ENCODE data around the gene C1orf174.

Gene C1orf174

DNA sequence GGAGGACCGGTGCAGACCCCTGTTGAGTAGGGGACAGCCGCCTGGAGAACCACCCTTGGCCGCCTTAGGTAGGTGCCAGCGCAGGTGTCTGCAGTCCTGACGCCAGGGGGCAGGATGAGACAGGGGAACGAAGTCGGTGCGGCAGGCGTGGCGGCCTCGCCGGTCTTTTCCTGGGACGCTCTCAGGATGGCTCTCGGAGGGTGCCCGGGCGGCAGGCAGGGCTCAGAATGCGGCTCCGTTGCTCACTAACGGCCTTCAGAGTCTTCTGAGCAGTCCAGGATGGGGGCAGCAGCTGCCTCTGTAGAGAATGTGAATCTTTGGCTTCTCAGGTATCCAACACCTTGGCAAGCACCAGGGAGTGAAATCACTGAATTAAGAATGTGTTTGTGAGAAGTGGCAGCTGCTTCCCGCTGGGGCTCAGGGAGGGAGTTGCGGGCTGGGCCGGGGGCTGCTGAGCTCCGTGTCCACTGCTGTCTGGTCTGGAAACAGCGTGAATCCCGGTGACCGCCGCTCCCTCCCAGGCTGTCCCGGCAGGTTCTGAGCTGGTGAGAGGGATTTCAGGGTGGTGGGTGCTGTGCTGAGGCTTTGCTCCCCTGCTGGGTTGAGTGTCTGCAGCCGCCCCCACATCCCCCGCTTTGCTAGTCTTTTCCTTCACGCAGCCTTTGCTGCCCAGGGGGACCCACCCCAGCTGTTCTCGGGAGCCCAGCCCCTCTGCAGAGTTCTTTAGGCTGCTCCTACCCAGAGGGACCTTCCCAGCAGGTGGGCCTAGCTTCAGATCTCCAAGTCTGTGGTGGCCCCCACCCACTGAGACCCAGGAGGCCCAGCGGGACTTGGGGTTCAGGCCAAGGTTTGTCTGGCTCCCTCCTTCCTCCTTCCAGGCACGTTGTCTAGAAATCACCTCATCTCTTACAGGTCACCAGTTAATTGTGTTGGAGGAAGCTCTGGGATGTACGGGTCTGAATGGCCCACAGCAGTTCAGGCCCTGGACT, 11.1 kb upstream of the C1orf174 start:
- Histone ChIP-seq H3K4me3 (peak overlapping the region; percentile 48), H3K27me3 (no peaks in the 10 kb centered on the region), H3K27ac (peak overlapping the region; percentile 46), H3K9me3 (no peaks in the 10 kb centered on the region), H3K4me2 (peak overlapping the region; percentile 97), H3K36me3 (no peaks in the 10 kb centered on the region), H4K20me1 (no peaks in the 10 kb centered on the region), H3K9ac (peak overlapping the region; percentile 3; the same call in 1 of the 2 replicates), H3K4me1 (peaks cover 67% of the 10 kb centered on the region)
- no peak for TF ChIP-seq Cebpa-rat (IDR thresholded peaks at IDR 0.05)

- Histone ChIP-seq H3K9me3 (no peaks in the 10 kb centered on the region), H3K36me3 (no peaks in the 10 kb centered on the region), H3K4me3 (peak overlapping the region; percentile 48), H3K27ac (peak overlapping the region; percentile 46), H3K9ac (peak overlapping the region; percentile 60), H4K20me1 (no peaks in the 10 kb centered on the region), H3K4me1 (peaks cover 76% of the 10 kb centered on the region), H3K27me3 (no peaks in the 10 kb centered on the region), H3K4me2 (peak overlapping the region; percentile 97)
- no peak for TF ChIP-seq Cebpa-rat (IDR thresholded peaks at IDR 0.05)
These were observed 10.1 kb upstream of the C1orf174 start for GRCh38 chr1:3910049-3910731.

GRCh38 chr1:3909615-3910014, 9.5 kb upstream of the C1orf174 start:
- Histone ChIP-seq H3K27ac (0 out of 2 replicates have a peak overlapping the region, but pooled peaks have one; percentile 46), H3K27me3 (no peaks in the 10 kb centered on the region), H3K4me3 (peak overlapping the region; percentile 48; the same call in 1 of the 2 replicates), H3K9me3 (no peaks in the 10 kb centered on the region), H3K36me3 (no peaks in the 10 kb centered on the region), H3K4me1 (peaks cover 82% of the 10 kb centered on the region), H3K9ac (peak overlapping the region; percentile 60; the same call in 1 of the 2 replicates), H3K4me2 (peak overlapping the region; percentile 97), H4K20me1 (no peaks in the 10 kb centered on the region)
- TF ChIP-seq Cebpa-rat (IDR thresholded peaks at IDR 0.05) = no peak

- TF ChIP-seq Cebpa-rat (IDR thresholded peaks at IDR 0.05) = no peak
- H4K20me1 ChIP-seq = no peaks in the 10 kb centered on the region
- H3K4me2 ChIP-seq = peak overlapping the region; percentile 97
- peaks cover 88% of the 10 kb centered on the region for H3K4me1 ChIP-seq
- no peaks in the 10 kb centered on the region for H3K27me3 ChIP-seq
- no peak overlapping the region for H3K4me3 ChIP-seq
- H3K36me3 ChIP-seq = no peaks in the 10 kb centered on the region
- H3K9ac ChIP-seq = no peak overlapping the region
- H3K9me3 ChIP-seq = no peaks in the 10 kb centered on the region
- H3K27ac ChIP-seq = peak overlapping the region; percentile 45
These were observed 8.9 kb upstream of the C1orf174 start for GRCh38 chr1:3908886-3909517.

GRCh38 chr1:3907621-3908165, 7.6 kb upstream of the C1orf174 start:
- H3K4me3 ChIP-seq = no peak overlapping the region
- H3K9me3 ChIP-seq = no peaks in the 10 kb centered on the region
- H3K9ac ChIP-seq = no peak overlapping the region
- H3K27ac ChIP-seq = 0 out of 2 replicates have a peak overlapping the region, but pooled peaks have one; percentile 18
- H3K27me3 ChIP-seq = no peaks in the 10 kb centered on the region
- H3K4me2 ChIP-seq = peak overlapping the region; percentile 97
- H3K4me1 ChIP-seq = peaks cover 100% of the 10 kb centered on the region
- H4K20me1 ChIP-seq = no peaks in the 10 kb centered on the region
- no peak for TF ChIP-seq Cebpa-rat (IDR thresholded peaks at IDR 0.05)
- H3K36me3 ChIP-seq = no peaks in the 10 kb centered on the region

DNA sequence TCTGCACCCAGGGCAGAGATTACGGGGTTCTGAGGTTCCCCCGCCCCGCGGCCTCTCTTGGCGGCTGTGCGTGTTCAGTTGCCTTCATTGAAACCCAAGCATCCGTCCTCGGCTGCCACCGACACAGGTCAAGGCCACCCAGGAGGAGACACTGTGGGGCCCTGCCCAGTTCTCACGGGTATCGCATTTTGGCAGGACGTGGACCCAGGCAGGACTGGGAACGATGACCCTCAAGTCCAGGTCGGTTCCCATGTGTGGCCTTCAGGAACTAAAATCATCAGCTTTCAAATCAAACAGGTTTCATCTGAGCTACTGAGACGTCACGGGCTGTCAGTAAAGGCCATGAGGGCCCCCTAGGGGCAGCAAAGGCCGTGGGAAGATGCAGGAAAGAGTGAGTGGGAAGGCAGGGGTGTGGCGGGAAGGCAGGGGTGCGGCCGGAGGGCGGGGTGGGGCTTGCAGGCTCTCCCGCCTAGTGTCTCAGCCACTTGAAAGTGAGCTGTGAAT, 7.0 kb upstream of the C1orf174 start:
- H3K27ac ChIP-seq = peak overlapping the region; percentile 18; the same call in 1 of the 2 replicates
- no peak for TF ChIP-seq Cebpa-rat (IDR thresholded peaks at IDR 0.05)

DNA sequence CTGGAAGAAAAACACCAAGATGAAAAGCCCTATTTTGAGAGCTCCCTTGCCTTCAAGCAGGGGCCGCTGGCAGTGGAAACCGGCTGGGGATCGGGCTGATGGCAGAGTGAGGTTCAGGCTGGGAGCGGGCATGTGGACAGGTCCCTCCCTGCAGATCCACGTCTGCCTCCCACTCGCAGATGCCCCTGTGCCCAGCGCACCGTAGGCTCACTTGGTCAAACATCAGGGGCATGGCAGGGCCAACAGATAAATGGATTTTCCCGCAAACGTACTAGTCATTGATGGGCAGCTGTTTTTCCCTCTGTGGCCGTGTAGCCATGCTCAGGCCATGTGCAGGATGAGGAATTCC, 6.6 kb upstream of the C1orf174 start:
- H4K20me1 ChIP-seq = no peaks in the 10 kb centered on the region
- peak overlapping the region; percentile 97 for H3K4me2 ChIP-seq
- H3K9me3 ChIP-seq = no peaks in the 10 kb centered on the region
- H3K9ac ChIP-seq = no peak overlapping the region
- no peaks in the 10 kb centered on the region for H3K36me3 ChIP-seq
- no peak overlapping the region for H3K27ac ChIP-seq
- peaks cover 100% of the 10 kb centered on the region for H3K4me1 ChIP-seq
- no peaks in the 10 kb centered on the region for H3K27me3 ChIP-seq
- no peak for TF ChIP-seq Cebpa-rat (IDR thresholded peaks at IDR 0.05)
- H3K4me3 ChIP-seq = no peak overlapping the region

More for the DNA sequence above, 7.0 kb upstream of the C1orf174 start:
- no peaks in the 10 kb centered on the region for H3K9me3 ChIP-seq
- H3K4me3 ChIP-seq = no peak overlapping the region
- H3K9ac ChIP-seq = no peak overlapping the region
- H3K4me2 ChIP-seq = peak overlapping the region; percentile 97
- H3K4me1 ChIP-seq = peaks cover 100% of the 10 kb centered on the region
- no peaks in the 10 kb centered on the region for H3K36me3 ChIP-seq
- H3K27me3 ChIP-seq = no peaks in the 10 kb centered on the region
- no peaks in the 10 kb centered on the region for H4K20me1 ChIP-seq

- Histone ChIP-seq H3K4me1 (peaks cover 98% of the 10 kb centered on the region), H3K36me3 (no peaks in the 10 kb centered on the region), H4K20me1 (no peaks in the 10 kb centered on the region), H3K4me2 (peak overlapping the region; percentile 97), H3K9me3 (no peaks in the 10 kb centered on the region), H3K9ac (no peak overlapping the region), H3K27ac (peak overlapping the region; percentile 39; the same call in 1 of the 2 replicates), H3K27me3 (no peaks in the 10 kb centered on the region), H3K4me3 (no peak overlapping the region)
- TF ChIP-seq Cebpa-rat (IDR thresholded peaks at IDR 0.05) = no peak
These were observed 6.0 kb upstream of the C1orf174 start for GRCh38 chr1:3905953-3906671.
